B cell (primary cell): ENCODE data around the gene THSD7A.

Experiments
- CTCF ChIP-seq: fragments of 200-600 bp; IDR thresholded peaks from one replicate; pipeline ENCODE4 v1.8.0; 2022; ENCODE audit warnings: antibody characterized with exemption, mild to moderate bottlenecking
- EZH2 ChIP-seq: IDR thresholded peaks from 2 replicates; pipeline ENCODE4 v1.6.1; 2012; ENCODE audit warnings: borderline replicate concordance, low read depth, mild to moderate bottlenecking, moderate library complexity, low read length; ENCODE audit not compliant: insufficient read depth, poor library complexity, severe bottlenecking

DNA sequence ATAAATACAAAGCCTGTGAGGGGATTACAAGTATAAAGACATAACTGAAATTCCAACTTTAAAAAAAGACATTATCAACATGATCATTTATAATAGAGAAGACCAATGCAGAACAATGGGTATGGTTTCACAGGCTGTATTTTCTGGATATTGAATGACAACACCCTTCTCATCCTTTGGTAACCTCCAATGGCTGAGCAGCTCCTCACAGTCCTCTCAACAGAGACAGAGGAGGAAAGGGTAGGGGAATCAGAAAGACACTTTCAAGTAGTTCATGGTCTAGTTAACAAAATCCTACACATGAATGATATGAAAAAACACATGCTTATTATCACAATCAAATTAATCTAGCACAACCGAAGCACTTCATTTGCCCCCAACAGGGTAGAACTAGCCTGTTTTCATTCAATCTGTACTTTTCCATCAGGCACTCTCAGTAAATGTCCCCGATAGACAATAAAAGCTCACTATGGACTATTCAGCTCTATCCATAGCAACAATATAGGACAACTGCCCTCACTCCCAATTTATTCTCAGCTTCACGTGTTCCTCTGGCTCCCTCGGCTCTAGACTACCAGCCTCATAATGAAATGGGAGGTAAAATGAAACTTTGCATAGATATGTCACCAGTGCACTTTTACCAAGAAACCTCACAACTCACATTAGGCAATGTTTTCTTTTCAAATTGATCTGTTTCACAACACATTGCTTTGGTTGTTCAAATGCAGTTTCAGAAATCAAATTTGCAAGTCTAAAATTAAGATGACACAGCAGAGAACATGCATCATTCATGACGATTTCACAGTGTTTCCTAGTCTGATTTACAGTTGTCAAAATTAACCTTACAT, 211.4 kb downstream of the THSD7A start:
- no peak for TF ChIP-seq CTCF
- no peak for TF ChIP-seq EZH2
